ENCODE data around the gene ADRM1. TPM values are rescaled to one million over a fixed set of nuclear protein-coding genes. Genes with fewer than 3 reads are reported as not detected.

The ADRM1 gene
- total RNA-seq, 2 experiments from 2014 or later: 87.0 to 128 TPM

- POLR2A ChIA-PET: no interaction called here
- intact Hi-C loops (cut with micrococcal nuclease; ENCODE audit: unreplicated experiment): no loop called here
Measured at GRCh38 chr20:62288535-62289105, 14.2 kb upstream of the ADRM1 start.

GRCh38 chr20:62289131-62289530 lies 13.7 kb upstream of the ADRM1 start:
- H3K4me3 ChIP-seq (ENCODE audit: low read depth, low read length, poor library complexity, severe bottlenecking): no peak overlapping the region
- TF ChIP-seq CTCF (conservative IDR thresholded peaks at IDR 0.05; ENCODE audit: low read length) (no peak), EZH2phosphoT487 (IDR thresholded peaks at IDR 0.05; ENCODE audit: borderline replicate concordance, low read depth, low read length) (no peak)
- no peak overlapping the region for H3K4me2 ChIP-seq (ENCODE audit: low read length)
- intact Hi-C loops (cut with micrococcal nuclease; ENCODE audit: unreplicated experiment): no loop called here
- POLR2A ChIA-PET: no interaction called here
- CTCF ChIA-PET (ENCODE audit: unreplicated experiment): no interaction called here
- BruUV-seq (replicated peaks): no TSS peak
- H3K79me2 ChIP-seq (ENCODE audit: insufficient read depth, low read depth, low read length): no peaks in the 10 kb centered on the region
- DNase-seq (ENCODE audit: low spot score): no peak
- H3K27ac ChIP-seq (ENCODE audit: low read depth, low read length, poor library complexity, severe bottlenecking): no peak overlapping the region
- H2AFZ ChIP-seq (ENCODE audit: low read length): no peak overlapping the region
- H4K20me1 ChIP-seq (ENCODE audit: insufficient read depth, low read length): no peaks in the 10 kb centered on the region
- no peaks in the 10 kb centered on the region; the same call in 1 of the 2 replicates for H3K36me3 ChIP-seq (ENCODE audit: insufficient read depth, low read length)
- H3K4me1 ChIP-seq (ENCODE audit: insufficient read depth, low read length, poor library complexity, severe bottlenecking): no peaks in the 10 kb centered on the region
- H3K9me2 ChIP-seq (ENCODE audit: insufficient read depth, low read length): no peaks in the 10 kb centered on the region
- H3K9me3 ChIP-seq (ENCODE audit: low read length): no peaks in the 10 kb centered on the region

More at GRCh38 chr20:62288535-62289105, 14.2 kb upstream of the ADRM1 start:
- H3K9me3 ChIP-seq (ENCODE audit: low read length): no peaks in the 10 kb centered on the region
- H4K20me1 ChIP-seq (ENCODE audit: insufficient read depth, low read length): no peaks in the 10 kb centered on the region
- no peak overlapping the region for H3K27ac ChIP-seq (ENCODE audit: low read depth, low read length, poor library complexity, severe bottlenecking)
- H3K36me3 ChIP-seq (ENCODE audit: insufficient read depth, low read length): no peaks in the 10 kb centered on the region; the same call in 1 of the 2 replicates
- no peak overlapping the region for H3K4me2 ChIP-seq (ENCODE audit: low read length)
- BruUV-seq (replicated peaks): no TSS peak
- H3K79me2 ChIP-seq (ENCODE audit: insufficient read depth, low read depth, low read length): no peaks in the 10 kb centered on the region
- H3K4me3 ChIP-seq (ENCODE audit: low read depth, low read length, poor library complexity, severe bottlenecking): no peak overlapping the region
- no peak overlapping the region for H2AFZ ChIP-seq (ENCODE audit: low read length)
- no peak for DNase-seq (ENCODE audit: low spot score)
- no peaks in the 10 kb centered on the region for H3K9me2 ChIP-seq (ENCODE audit: insufficient read depth, low read length)
- no peak for TF ChIP-seq EZH2phosphoT487 (IDR thresholded peaks at IDR 0.05; ENCODE audit: borderline replicate concordance, low read depth, low read length)
- TF ChIP-seq CTCF (conservative IDR thresholded peaks at IDR 0.05; ENCODE audit: low read length): no peak
- no peaks in the 10 kb centered on the region for H3K4me1 ChIP-seq (ENCODE audit: insufficient read depth, low read length, poor library complexity, severe bottlenecking)
- CTCF ChIA-PET (ENCODE audit: unreplicated experiment): no interaction called here

- ChIA-PET POLR2A (interaction anchor here (0.6 kb wide), 1 partner anchor 160 kb away, joined by 3 read pairs; no protein-coding TSS in a partner anchor), CTCF (ENCODE audit: unreplicated experiment) (no interaction called here)
- Histone ChIP-seq H3K4me1 (ENCODE audit: insufficient read depth, low read length, poor library complexity, severe bottlenecking) (no peaks in the 10 kb centered on the region), H4K20me1 (ENCODE audit: insufficient read depth, low read length) (no peaks in the 10 kb centered on the region), H3K36me3 (ENCODE audit: insufficient read depth, low read length) (no peaks in the 10 kb centered on the region; the same call in 1 of the 2 replicates), H3K79me2 (ENCODE audit: insufficient read depth, low read depth, low read length) (no peaks in the 10 kb centered on the region), H2AFZ (ENCODE audit: low read length) (no peak overlapping the region), H3K9me3 (ENCODE audit: low read length) (no peaks in the 10 kb centered on the region), H3K27ac (ENCODE audit: low read depth, low read length, poor library complexity, severe bottlenecking) (no peak overlapping the region), H3K9me2 (ENCODE audit: insufficient read depth, low read length) (no peaks in the 10 kb centered on the region), H3K4me2 (ENCODE audit: low read length) (no peak overlapping the region), H3K4me3 (ENCODE audit: low read depth, low read length, poor library complexity, severe bottlenecking) (no peak overlapping the region)
- no peak for TF ChIP-seq EZH2phosphoT487 (IDR thresholded peaks at IDR 0.05; ENCODE audit: borderline replicate concordance, low read depth, low read length)
- TF ChIP-seq CTCF (conservative IDR thresholded peaks at IDR 0.05; ENCODE audit: low read length): no peak
- intact Hi-C loops (cut with micrococcal nuclease; ENCODE audit: unreplicated experiment): no loop called here
- BruUV-seq (replicated peaks): no TSS peak
- DNase-seq (ENCODE audit: low spot score): no peak
Measured at GRCh38 chr20:62289898-62290297, 12.9 kb upstream of the ADRM1 start.

All from OCI-LY7 (cell line).